Hematopoietic multipotent progenitor cell (in vitro differentiated cells): ENCODE results near the gene OR10H5. TPM values are rescaled to one million over a fixed set of nuclear protein-coding genes. Genes with fewer than 3 reads are reported as not detected.
"Not testable (repeated sequence)": the region's sequence is repeated elsewhere in the genome, so short reads cannot be mapped to it uniquely, and the experiment has no call there.

Experiments used
- DNase-seq, 3 donors: peaks; one replicate each; pipeline ENCODE4 v3.0.0-alpha.2; 2011 to 2015; ENCODE audit warnings: low read depth in 2 of 3, low spot score in 2 of 3
- total RNA-seq: library from RNA; depleted of rRNA; stranded (reverse); fragments of >200 nt; gene quantifications from one replicate; pipeline ENCODE4 v1.2.3, GENCODE V29; 2012

OR10H5 gene
- total RNA-seq, 1 donor = not detected

GRCh38 chr19:15810335-15810734 is 22.9 kb downstream of the OR10H5 start:
- peak in 2 of 3 donors; percentile 15 to 59 for DNase-seq

GRCh38 chr19:15811476-15811875 is 24.0 kb downstream of the OR10H5 start:
- no peak for DNase-seq

GRCh38 chr19:15812060-15812722 is 24.7 kb downstream of the OR10H5 start:
- DNase-seq = peak in 2 of 3 donors; percentile 53 to 76

GRCh38 chr19:15813916-15814315 is 26.5 kb downstream of the OR10H5 start:
- DNase-seq = peak in 1 of 3 donors; percentile 13

GRCh38 chr19:15815306-15815705 is 27.8 kb downstream of the OR10H5 start, which contains the start of gene OR10H1:
TSS of gene OR10H1 (minus strand) at chr19:15815664. CDS start at chr19:15808037, 7,627 bp downstream.
- no peak for DNase-seq

- DNase-seq = no peak
Measured at GRCh38 chr19:15820646-15821045, 33.2 kb downstream of the OR10H5 start.

- DNase-seq = no peak
Measured at GRCh38 chr19:15825753-15826152, 38.3 kb downstream of the OR10H5 start.

- DNase-seq = no peak
Measured at GRCh38 chr19:15828121-15828610, 40.7 kb downstream of the OR10H5 start.

GRCh38 chr19:15828611-15829305 is 41.3 kb downstream of the OR10H5 start:
- not testable (repeated sequence) for DNase-seq

- no peak for DNase-seq
Measured at GRCh38 chr19:15829306-15829698, 41.8 kb downstream of the OR10H5 start.

GRCh38 chr19:15829786-15830185 is 42.3 kb downstream of the OR10H5 start:
- DNase-seq = no peak

- DNase-seq = no peak
Measured at GRCh38 chr19:15831626-15832025, 44.2 kb downstream of the OR10H5 start.

- DNase-seq = not testable (repeated sequence)
Measured at GRCh38 chr19:15834232-15834631, 46.8 kb downstream of the OR10H5 start.

GRCh38 chr19:15835565-15836329 is 48.3 kb downstream of the OR10H5 start:
- not testable (repeated sequence) for DNase-seq

- DNase-seq = peak; percentile 74 to 99 (median 96)
Measured at GRCh38 chr19:15836330-15837220, 49.1 kb downstream of the OR10H5 start.

- no peak for DNase-seq
Measured at GRCh38 chr19:15837221-15837731, 49.8 kb downstream of the OR10H5 start.

GRCh38 chr19:15838351-15838750 is 50.9 kb downstream of the OR10H5 start:
- DNase-seq = no peak

- DNase-seq = peak in 1 of 3 donors; percentile 23
Measured at GRCh38 chr19:15839888-15840287, 52.4 kb downstream of the OR10H5 start.

- DNase-seq = no peak
Measured at GRCh38 chr19:15840833-15841232, 53.4 kb downstream of the OR10H5 start.
